ENCODE results near the gene SLX4IP.

Gene SLX4IP

DNA sequence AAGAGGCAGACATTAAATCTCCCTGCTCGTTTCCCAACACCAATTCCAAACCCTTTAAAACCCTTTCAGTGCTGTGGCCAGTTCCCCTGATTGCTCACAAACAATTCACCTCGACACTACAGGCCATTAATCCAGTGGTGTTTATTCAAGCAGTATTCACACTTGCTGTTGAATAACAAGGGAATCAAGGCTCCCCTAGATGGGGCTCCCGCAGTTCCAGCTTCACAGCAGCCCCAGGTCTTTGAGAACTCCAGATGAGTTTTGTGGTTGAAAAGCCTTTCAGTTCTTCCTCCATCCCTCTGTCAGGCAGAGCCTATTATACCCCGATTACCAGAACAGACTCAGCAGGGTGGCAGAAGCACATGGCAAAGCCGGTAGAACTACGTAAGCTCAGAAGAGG lies 202.5 kb downstream of the SLX4IP start:
- TF ChIP-seq, protein P1, sequence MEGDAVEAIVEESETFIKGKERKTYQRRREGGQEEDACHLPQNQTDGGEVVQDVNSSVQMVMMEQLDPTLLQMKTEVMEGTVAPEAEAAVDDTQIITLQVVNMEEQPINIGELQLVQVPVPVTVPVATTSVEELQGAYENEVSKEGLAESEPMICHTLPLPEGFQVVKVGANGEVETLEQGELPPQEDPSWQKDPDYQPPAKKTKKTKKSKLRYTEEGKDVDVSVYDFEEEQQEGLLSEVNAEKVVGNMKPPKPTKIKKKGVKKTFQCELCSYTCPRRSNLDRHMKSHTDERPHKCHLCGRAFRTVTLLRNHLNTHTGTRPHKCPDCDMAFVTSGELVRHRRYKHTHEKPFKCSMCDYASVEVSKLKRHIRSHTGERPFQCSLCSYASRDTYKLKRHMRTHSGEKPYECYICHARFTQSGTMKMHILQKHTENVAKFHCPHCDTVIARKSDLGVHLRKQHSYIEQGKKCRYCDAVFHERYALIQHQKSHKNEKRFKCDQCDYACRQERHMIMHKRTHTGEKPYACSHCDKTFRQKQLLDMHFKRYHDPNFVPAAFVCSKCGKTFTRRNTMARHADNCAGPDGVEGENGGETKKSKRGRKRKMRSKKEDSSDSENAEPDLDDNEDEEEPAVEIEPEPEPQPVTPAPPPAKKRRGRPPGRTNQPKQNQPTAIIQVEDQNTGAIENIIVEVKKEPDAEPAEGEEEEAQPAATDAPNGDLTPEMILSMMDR (IDR thresholded peaks at IDR 0.05; ENCODE audit: insufficient read depth, low read depth, low read length, missing control alignments) = no peak
- DNase-seq (ENCODE audit: low read depth) = no peak
- H3K4me3 ChIP-seq (ENCODE audit: low read depth, low read length) = no peak overlapping the region

DNA sequence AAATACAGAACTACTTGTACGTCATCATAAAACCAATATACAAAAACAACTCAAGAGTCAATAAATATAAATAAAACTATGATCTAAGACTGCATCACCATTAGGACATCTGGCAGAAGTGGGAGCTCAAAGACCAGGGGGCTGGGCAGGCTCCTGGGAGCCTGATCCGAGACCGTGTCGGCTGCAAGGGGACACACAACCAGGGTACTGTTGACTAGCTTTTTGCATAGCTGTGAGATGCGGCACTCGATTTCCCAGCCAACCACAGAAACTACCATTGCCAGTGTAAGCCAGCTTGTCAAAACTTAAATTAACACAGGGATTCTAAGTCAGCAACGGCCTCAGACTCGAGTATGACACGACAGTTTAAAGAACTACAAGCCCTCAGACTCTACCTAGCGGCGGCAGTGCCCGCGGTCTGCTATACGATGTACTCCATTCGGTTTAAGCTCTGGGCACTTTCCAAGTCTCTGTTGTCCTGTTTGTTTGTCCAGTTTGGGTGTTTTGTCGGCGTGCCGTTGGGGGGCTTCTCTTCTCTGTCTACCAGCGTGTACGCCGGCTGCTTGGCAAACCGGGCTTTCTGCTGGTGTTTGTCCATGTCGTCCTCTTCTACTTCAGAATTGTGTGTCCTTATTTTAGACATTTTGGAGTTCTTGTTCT lies 204.1 kb downstream of the SLX4IP start:
- no peak overlapping the region for H3K4me3 ChIP-seq (ENCODE audit: low read depth, low read length)
- DNase-seq (ENCODE audit: low read depth) = no peak
- TF ChIP-seq, protein P1 (IDR thresholded peaks at IDR 0.05; ENCODE audit: insufficient read depth, low read depth, low read length, missing control alignments) = no peak

DNA sequence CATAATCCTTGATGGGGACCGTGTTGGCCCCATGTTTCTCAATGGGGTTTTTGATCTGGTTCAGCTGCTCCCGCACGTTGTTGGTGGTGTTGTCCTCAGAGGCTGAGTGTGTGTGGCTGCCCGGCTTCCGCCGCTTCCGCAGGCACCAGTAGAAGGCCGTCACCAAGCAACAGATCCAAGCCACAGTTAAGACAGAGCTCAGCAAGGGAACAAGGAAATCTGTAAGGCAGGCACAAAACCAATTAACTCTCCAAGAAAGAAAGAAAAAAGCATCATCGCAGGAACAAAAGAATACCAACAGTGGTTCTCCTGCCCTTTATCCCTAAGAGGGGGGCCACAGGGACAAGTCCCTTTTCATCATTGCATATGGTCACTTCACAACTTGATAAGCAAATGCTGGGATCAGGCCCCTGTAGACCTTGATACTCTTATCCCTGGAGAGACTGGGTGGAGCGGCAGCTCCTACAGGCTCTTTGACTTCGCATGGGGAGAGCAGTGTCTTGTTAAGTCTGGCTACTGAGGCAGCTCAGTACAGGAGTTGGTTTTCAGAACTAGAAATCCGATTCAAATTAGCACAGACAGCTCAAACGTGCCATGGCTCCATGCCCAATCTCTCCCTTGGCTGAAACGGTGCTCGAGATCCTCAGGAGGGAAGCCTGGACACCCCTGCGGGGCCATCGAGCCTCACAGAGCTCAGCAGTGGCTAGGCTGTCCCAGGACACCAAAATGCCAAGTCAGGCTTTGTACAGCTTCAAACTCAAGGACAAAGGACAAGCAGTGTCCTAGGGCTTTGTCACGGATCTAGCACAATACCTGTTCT lies 204.8 kb downstream of the SLX4IP start:
- TF ChIP-seq, protein P1 (IDR thresholded peaks at IDR 0.05; ENCODE audit: insufficient read depth, low read depth, low read length, missing control alignments) = no peak
- H3K4me3 ChIP-seq (ENCODE audit: low read depth, low read length) = no peak overlapping the region
- no peak for DNase-seq (ENCODE audit: low read depth)

DNA sequence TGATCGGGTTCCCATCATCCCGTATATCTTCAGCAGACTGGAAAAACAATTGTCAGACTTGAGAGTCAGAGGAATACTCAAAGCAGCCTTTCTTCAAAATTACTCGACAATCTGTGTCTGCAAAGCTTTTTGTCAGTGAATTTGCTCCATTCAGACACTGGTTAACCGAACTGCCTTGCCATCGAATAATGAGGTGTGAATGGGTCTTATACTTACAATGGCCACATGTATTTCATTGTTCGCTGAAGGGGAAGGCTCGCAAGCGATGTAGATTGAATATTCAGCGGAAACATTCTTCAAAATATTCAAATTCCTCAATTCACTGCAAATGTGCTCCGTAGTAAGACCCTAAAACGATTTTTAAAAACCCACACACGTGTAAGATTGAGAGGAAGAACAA lies 205.8 kb downstream of the SLX4IP start:
- no peak for DNase-seq (ENCODE audit: low read depth)
- H3K4me3 ChIP-seq (ENCODE audit: low read depth, low read length) = no peak overlapping the region
- TF ChIP-seq, protein P1 (IDR thresholded peaks at IDR 0.05; ENCODE audit: insufficient read depth, low read depth, low read length, missing control alignments) = no peak

DNA sequence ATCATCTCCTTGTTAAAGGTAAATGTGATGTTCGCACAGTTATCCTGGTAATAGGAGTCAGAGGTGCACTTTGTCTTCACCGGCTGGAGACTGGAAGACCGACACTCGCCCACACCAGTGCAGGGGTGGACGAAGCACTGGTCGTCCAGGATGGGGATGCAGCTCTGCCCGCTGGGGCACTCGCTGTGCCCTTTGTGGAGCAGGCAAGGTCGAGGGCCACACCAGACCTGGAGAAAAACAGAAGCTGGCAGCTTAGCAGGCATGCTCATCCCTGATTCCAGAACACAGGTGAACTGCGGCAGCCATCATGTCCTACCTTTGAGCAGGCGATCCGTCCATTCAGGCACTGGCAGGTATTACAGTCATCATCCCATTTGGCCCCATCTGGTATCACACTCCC lies 206.4 kb downstream of the SLX4IP start:
- TF ChIP-seq, protein P1 (IDR thresholded peaks at IDR 0.05; ENCODE audit: insufficient read depth, low read depth, low read length, missing control alignments) = no peak
- DNase-seq (ENCODE audit: low read depth) = no peak

DNA sequence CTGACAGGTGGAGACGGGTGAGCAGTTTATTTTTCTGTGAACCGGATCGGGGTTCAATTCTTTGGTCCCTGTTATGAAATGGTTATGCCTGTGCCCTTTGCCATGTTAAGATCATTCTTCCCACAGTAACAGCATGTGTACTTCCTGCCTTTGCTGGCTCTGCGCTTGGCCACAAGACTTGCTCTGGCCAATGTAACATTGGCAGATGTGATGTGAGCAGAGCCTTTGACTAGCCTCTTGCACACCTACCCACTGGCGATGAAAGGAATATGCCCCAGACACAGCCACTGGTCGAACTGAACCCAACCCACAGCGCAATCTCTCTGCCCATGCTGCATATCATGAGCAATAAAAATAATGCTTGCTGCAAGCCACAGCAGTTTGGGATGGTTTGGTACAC lies 206.8 kb downstream of the SLX4IP start:
- no peak overlapping the region for H3K4me3 ChIP-seq (ENCODE audit: low read depth, low read length)
- no peak for DNase-seq (ENCODE audit: low read depth)
- TF ChIP-seq, protein P1 (IDR thresholded peaks at IDR 0.05; ENCODE audit: insufficient read depth, low read depth, low read length, missing control alignments) = no peak

More for the DNA sequence above, 206.4 kb downstream of the SLX4IP start:
- H3K4me3 ChIP-seq (ENCODE audit: low read depth, low read length) = no peak overlapping the region

Measured in GM12865 (cell line).